ENCODE measurements around the gene KCP. TPM values are rescaled to one million over a fixed set of nuclear protein-coding genes. Genes with fewer than 3 reads are reported as not detected.
A peak's percentile ranks its signal among the peaks of the same experiment; 100 is the strongest.

The KCP gene
- total and polyA plus RNA-seq, 2 of the 13 experiments (the other 11 are each of a cell fraction or from before 2014, with no cell fraction given) = 0.37 to 1.0 TPM

- TF ChIP-seq XRCC5 (optimal IDR thresholded peaks at IDR 0.05; ENCODE audit: low read length) (peak; percentile 33), HHEX (CRISPR knock-in tag; IDR thresholded peaks at IDR 0.05) (no peak), GATA4 (IDR thresholded peaks at IDR 0.05; ENCODE audit: borderline replicate concordance, low read depth) (no peak), THRA (CRISPR knock-in tag; IDR thresholded peaks at IDR 0.05; ENCODE audit: borderline replicate concordance) (no peak), ZBTB21 (CRISPR knock-in tag; IDR thresholded peaks at IDR 0.05) (no peak), MXD4 (CRISPR knock-in tag; IDR thresholded peaks at IDR 0.05) (no peak), IKZF1 (IDR thresholded peaks at IDR 0.05) (no peak), ZNF724P (CRISPR knock-in tag; IDR thresholded peaks at IDR 0.05; ENCODE audit: borderline replicate concordance) (no peak), ZMYM2 (CRISPR knock-in tag; IDR thresholded peaks at IDR 0.05) (no peak), CREM (IDR thresholded peaks at IDR 0.05) (no peak; the same call in 1 of the 2 replicates), CREM (CRISPR knock-in tag; IDR thresholded peaks at IDR 0.05) (no peak), HOMEZ (CRISPR knock-in tag; IDR thresholded peaks at IDR 0.05; ENCODE audit: low read depth) (no peak), ZKSCAN8 (CRISPR knock-in tag; IDR thresholded peaks at IDR 0.05; ENCODE audit: borderline replicate concordance) (no peak), ZNF354B (CRISPR knock-in tag; IDR thresholded peaks at IDR 0.05) (no peak), SRSF9 (IDR thresholded peaks at IDR 0.05; ENCODE audit: borderline replicate concordance, insufficient read depth, low read depth, low read length, poor library complexity, severe bottlenecking) (no peak), ZBTB1 (CRISPR knock-in tag; IDR thresholded peaks at IDR 0.05; ENCODE audit: borderline replicate concordance) (no peak), TEF (CRISPR knock-in tag; IDR thresholded peaks at IDR 0.05) (no peak), SKI (IDR thresholded peaks at IDR 0.05; ENCODE audit: partially characterized antibody) (no peak), ZNF329 (CRISPR knock-in tag; IDR thresholded peaks at IDR 0.05; ENCODE audit: low read depth) (no peak), FOXO1 (CRISPR knock-in tag; IDR thresholded peaks at IDR 0.05) (peak; percentile 25; the same call in 1 of the 2 replicates), ZBTB4 (CRISPR knock-in tag; IDR thresholded peaks at IDR 0.05; ENCODE audit: borderline replicate concordance) (no peak), HIC2 (CRISPR knock-in tag; IDR thresholded peaks at IDR 0.05; ENCODE audit: low read depth) (no peak)
Measured at GRCh38 chr7:128883622-128884448, 26.7 kb downstream of the KCP start (continued).
